Epithelial cell of esophagus (primary cell): Measurements from ENCODE around the gene COL15A1.

Experiments used
- DNase-seq: peaks from one replicate; pipeline ENCODE4 v3.0.0; 2010; ENCODE audit warnings: low read depth
- H3K4me3 ChIP-seq: 2 replicates; pipeline ENCODE4 v1.5.1; 2011; ENCODE audit warnings: mild to moderate bottlenecking, low read length, control low read depth
- TF ChIP-seq, protein P1 (sequence below): IDR thresholded peaks from 2 replicates; pipeline ENCODE4 v1.5.1; 2011; ENCODE audit warnings: low read depth, mild to moderate bottlenecking, low read length, control low read depth, inconsistent platforms; ENCODE audit not compliant: insufficient read depth; ENCODE audit errors: missing control alignments

COL15A1 gene

GRCh38 chr9:98967680-98968079 lies 24.0 kb downstream of the COL15A1 start:
- no peak for DNase-seq
- H3K4me3 ChIP-seq, result no peak overlapping the region
- TF ChIP-seq, protein P1, sequence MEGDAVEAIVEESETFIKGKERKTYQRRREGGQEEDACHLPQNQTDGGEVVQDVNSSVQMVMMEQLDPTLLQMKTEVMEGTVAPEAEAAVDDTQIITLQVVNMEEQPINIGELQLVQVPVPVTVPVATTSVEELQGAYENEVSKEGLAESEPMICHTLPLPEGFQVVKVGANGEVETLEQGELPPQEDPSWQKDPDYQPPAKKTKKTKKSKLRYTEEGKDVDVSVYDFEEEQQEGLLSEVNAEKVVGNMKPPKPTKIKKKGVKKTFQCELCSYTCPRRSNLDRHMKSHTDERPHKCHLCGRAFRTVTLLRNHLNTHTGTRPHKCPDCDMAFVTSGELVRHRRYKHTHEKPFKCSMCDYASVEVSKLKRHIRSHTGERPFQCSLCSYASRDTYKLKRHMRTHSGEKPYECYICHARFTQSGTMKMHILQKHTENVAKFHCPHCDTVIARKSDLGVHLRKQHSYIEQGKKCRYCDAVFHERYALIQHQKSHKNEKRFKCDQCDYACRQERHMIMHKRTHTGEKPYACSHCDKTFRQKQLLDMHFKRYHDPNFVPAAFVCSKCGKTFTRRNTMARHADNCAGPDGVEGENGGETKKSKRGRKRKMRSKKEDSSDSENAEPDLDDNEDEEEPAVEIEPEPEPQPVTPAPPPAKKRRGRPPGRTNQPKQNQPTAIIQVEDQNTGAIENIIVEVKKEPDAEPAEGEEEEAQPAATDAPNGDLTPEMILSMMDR, result no peak

- no peak for DNase-seq
- TF ChIP-seq, protein P1, result no peak
- H3K4me3 ChIP-seq, result no peak overlapping the region
Measured at GRCh38 chr9:98968601-98969337, 25.1 kb downstream of the COL15A1 start.

- no peak for DNase-seq
- TF ChIP-seq, protein P1, result no peak
- H3K4me3 ChIP-seq, result no peak overlapping the region
Measured at GRCh38 chr9:98970532-98971041, 26.9 kb downstream of the COL15A1 start.

GRCh38 chr9:98971168-98971914 lies 27.6 kb downstream of the COL15A1 start:
- TF ChIP-seq, protein P1, result no peak
- H3K4me3 ChIP-seq, result no peak overlapping the region
- peak; percentile 44 for DNase-seq

GRCh38 chr9:98971915-98972223 lies 28.2 kb downstream of the COL15A1 start:
- no peak overlapping the region for H3K4me3 ChIP-seq
- DNase-seq, result no peak
- TF ChIP-seq, protein P1, result no peak

GRCh38 chr9:98972716-98973115 lies 29.0 kb downstream of the COL15A1 start:
- TF ChIP-seq, protein P1, result no peak
- DNase-seq, result no peak
- no peak overlapping the region for H3K4me3 ChIP-seq

GRCh38 chr9:98973171-98973570 lies 29.5 kb downstream of the COL15A1 start:
- no peak overlapping the region for H3K4me3 ChIP-seq
- TF ChIP-seq, protein P1, result no peak
- DNase-seq, result no peak
